HEK293 (cell line): ENCODE measurements around the gene COG3.

Source experiments
- IKZF3 ChIP-seq: fragments of 450-650 bp; IDR thresholded peaks from 2 replicates; pipeline ENCODE4 v1.5.0; 2018; ENCODE audit warnings: missing biosample characterization, mild to moderate bottlenecking, missing genetic modification characterization, moderate library complexity
- KLF1 ChIP-seq: fragments of 450-650 bp; formaldehyde crosslinking; IDR thresholded peaks from 2 replicates; pipeline ENCODE4 v1.5.1; 2016; ENCODE audit warnings: missing biosample characterization, missing genetic modification characterization
- KLF9 ChIP-seq: fragments of 450-650 bp; formaldehyde crosslinking; IDR thresholded peaks from 2 replicates; pipeline ENCODE4 v1.5.1; 2016; ENCODE audit warnings: missing biosample characterization, missing genetic modification characterization, low read depth
- MEIS1 ChIP-seq: sonication (generic); formaldehyde crosslinking; IDR thresholded peaks from 2 replicates; pipeline ENCODE4 v1.8.1; 2022; ENCODE audit warnings: missing genetic modification reagents, mild to moderate bottlenecking, borderline replicate concordance
- SALL2 ChIP-seq: fragments of 450-650 bp; formaldehyde crosslinking; IDR thresholded peaks from 2 replicates; pipeline ENCODE4 v1.5.0; 2017; ENCODE audit warnings: missing biosample characterization, mild to moderate bottlenecking, missing genetic modification characterization, borderline replicate concordance
- SCRT1 ChIP-seq: fragments of 450-650 bp; formaldehyde crosslinking; IDR thresholded peaks from 2 replicates; pipeline ENCODE4 v1.5.1; 2016; ENCODE audit warnings: missing biosample characterization, missing genetic modification characterization, borderline replicate concordance
- YY2 ChIP-seq: fragments of 450-650 bp; formaldehyde crosslinking; IDR thresholded peaks from 2 replicates; pipeline ENCODE4 v1.5.1; 2016; ENCODE audit warnings: missing biosample characterization, missing genetic modification characterization
- ZBTB8A ChIP-seq: fragments of 450-650 bp; formaldehyde crosslinking; IDR thresholded peaks from 2 replicates; pipeline ENCODE4 v1.5.1; 2016; ENCODE audit warnings: missing biosample characterization, missing genetic modification characterization
- ZFHX2 ChIP-seq: fragments of 450-650 bp; formaldehyde crosslinking; conservative IDR thresholded peaks from 2 replicates; pipeline ENCODE4 v1.5.1; 2016; ENCODE audit warnings: missing biosample characterization, missing genetic modification characterization
- ZNF140 ChIP-seq: fragments of 450-650 bp; formaldehyde crosslinking; IDR thresholded peaks from 2 replicates; pipeline ENCODE4 v1.5.1; 2016; ENCODE audit warnings: missing biosample characterization, missing genetic modification characterization
- ZNF214 ChIP-seq: fragments of 450-650 bp; formaldehyde crosslinking; IDR thresholded peaks from 2 replicates; pipeline ENCODE4 v1.5.1; 2017; ENCODE audit warnings: missing biosample characterization, mild to moderate bottlenecking, missing genetic modification characterization, borderline replicate concordance
- ZNF248 ChIP-seq: fragments of 450-650 bp; formaldehyde crosslinking; IDR thresholded peaks from 2 replicates; pipeline ENCODE4 v1.5.1; 2017; ENCODE audit warnings: missing biosample characterization, missing genetic modification characterization
- ZNF274 ChIP-seq, 2 experiments: fragments of 200-500 bp in 1 of 2; fragments of 450-650 bp in 1 of 2; sonication (Bioruptor generic) in 1 of 2; formaldehyde crosslinking in 1 of 2; IDR thresholded peaks; 2 replicates each; pipeline versions ENCODE4 v1.5.1 to v1.6.1; 2014 to 2016; ENCODE audit warnings: borderline replicate concordance in 1 of 2, inconsistent platforms in 1 of 2, low read length in 1 of 2, missing biosample characterization in 1 of 2, missing genetic modification characterization in 1 of 2
- ZNF311 ChIP-seq: fragments of 450-650 bp; formaldehyde crosslinking; IDR thresholded peaks from 2 replicates; pipeline ENCODE4 v1.5.1; 2017; ENCODE audit warnings: missing biosample characterization, missing genetic modification characterization, borderline replicate concordance
- ZNF366 ChIP-seq: fragments of 450-650 bp; formaldehyde crosslinking; conservative IDR thresholded peaks from 2 replicates; pipeline ENCODE4 v1.5.1; 2016; ENCODE audit warnings: missing biosample characterization, missing genetic modification characterization
- ZNF48 ChIP-seq: fragments of 450-650 bp; formaldehyde crosslinking; IDR thresholded peaks from 2 replicates; pipeline ENCODE4 v1.5.1; 2016; ENCODE audit warnings: missing biosample characterization, missing genetic modification characterization
- ZNF560 ChIP-seq: fragments of 450-650 bp; formaldehyde crosslinking; IDR thresholded peaks from 2 replicates; pipeline ENCODE4 v1.5.1; 2017; ENCODE audit warnings: missing biosample characterization, missing genetic modification characterization, borderline replicate concordance
- ZNF677 ChIP-seq: fragments of 450-650 bp; IDR thresholded peaks from 2 replicates; pipeline ENCODE4 v1.5.0; 2018; ENCODE audit warnings: missing biosample characterization, mild to moderate bottlenecking, missing genetic modification characterization, moderate library complexity
- ZNF843 ChIP-seq: fragments of 450-650 bp; formaldehyde crosslinking; IDR thresholded peaks from 2 replicates; pipeline ENCODE4 v1.5.1; 2016; ENCODE audit warnings: missing biosample characterization, missing genetic modification characterization
- TF ChIP-seq, protein P1 (sequence below): fragments of 450-650 bp; formaldehyde crosslinking; IDR thresholded peaks from 2 replicates; pipeline ENCODE4 v1.5.1; 2016; ENCODE audit warnings: missing biosample characterization, missing genetic modification characterization, low read depth
- TF ChIP-seq, protein P2 (sequence below): fragments of 450-650 bp; formaldehyde crosslinking; IDR thresholded peaks from 2 replicates; pipeline ENCODE4 v1.5.1; 2016; ENCODE audit warnings: missing biosample characterization, missing genetic modification characterization
- TF ChIP-seq, protein P3 (sequence below): fragments of 450-650 bp; IDR thresholded peaks from 2 replicates; pipeline ENCODE4 v1.5.1; 2018; ENCODE audit warnings: missing biosample characterization, missing genetic modification characterization
- TF ChIP-seq, protein P4 (sequence below): fragments of 450-650 bp; formaldehyde crosslinking; IDR thresholded peaks from 2 replicates; pipeline ENCODE4 v1.5.1; 2016; ENCODE audit warnings: missing biosample characterization, missing genetic modification characterization, borderline replicate concordance
- TF ChIP-seq, protein P5 (sequence below): fragments of 450-650 bp; formaldehyde crosslinking; IDR thresholded peaks from 2 replicates; pipeline ENCODE4 v1.5.1; 2016; ENCODE audit warnings: missing biosample characterization, missing genetic modification characterization, low read depth
- TF ChIP-seq, protein P6 (sequence below): fragments of 450-650 bp; formaldehyde crosslinking; IDR thresholded peaks from 2 replicates; pipeline ENCODE4 v1.5.1; 2017; ENCODE audit warnings: missing biosample characterization, missing genetic modification characterization
- TF ChIP-seq, protein P7 (sequence below): fragments of 450-650 bp; formaldehyde crosslinking; IDR thresholded peaks from 2 replicates; pipeline ENCODE4 v1.5.1; 2016; ENCODE audit warnings: missing biosample characterization, missing genetic modification characterization

COG3 gene

DNA sequence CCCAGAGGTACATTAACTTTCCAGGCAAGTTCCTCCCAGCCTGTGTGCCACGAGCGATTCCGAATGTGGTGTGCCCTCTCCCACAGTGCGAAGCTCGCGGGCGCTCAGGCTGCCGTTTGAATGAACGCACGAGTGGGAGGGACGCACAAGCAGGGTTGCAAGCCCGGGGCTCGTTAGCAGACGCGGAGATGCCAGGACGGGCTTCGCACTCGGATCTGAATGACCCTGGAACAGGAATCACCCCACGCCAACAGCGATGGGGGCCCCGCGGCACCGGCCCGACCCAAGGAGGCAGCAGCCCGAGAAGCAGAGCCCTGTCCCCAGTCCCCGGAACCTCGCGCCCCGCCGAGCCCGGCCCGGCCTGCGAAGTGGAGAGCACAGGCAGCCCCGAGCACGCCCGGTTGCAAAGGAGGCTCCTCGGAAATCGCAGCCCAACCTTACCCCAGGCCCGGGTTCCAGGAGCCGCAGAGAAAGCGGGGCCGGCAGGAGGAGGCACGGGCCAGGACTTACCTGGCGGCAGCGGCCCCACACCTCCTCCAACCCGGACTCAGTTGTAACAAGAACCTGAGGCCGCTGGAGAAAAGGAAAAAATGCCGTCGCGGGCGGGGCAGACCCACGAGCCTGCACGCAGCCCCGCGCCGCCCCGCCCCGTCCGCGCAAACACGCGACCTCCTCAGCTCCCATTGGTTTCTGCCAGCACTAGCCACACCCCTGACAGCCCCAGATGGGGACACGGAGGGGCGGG, 46.8 kb upstream of the COG3 start, which contains the start of gene SLC25A30 (continued):
- TF ChIP-seq KLF1 (tag by site-specific recombination) (no peak), ZNF274 (IDR thresholded peaks at IDR 0.05; ENCODE audit: low read length) (no peak), ZNF274 (tag by site-specific recombination; IDR thresholded peaks at IDR 0.05; ENCODE audit: borderline replicate concordance) (no peak), ZBTB8A (tag by site-specific recombination) (peak; percentile 50), ZNF560 (no peak), ZNF311 (tag by site-specific recombination) (no peak), IKZF3 (no peak), KLF9 (tag by site-specific recombination) (peak; percentile 92), ZNF140 (no peak), YY2 (no peak), ZNF366 (tag by site-specific recombination) (peak; percentile 73; the same call in 1 of the 2 replicates), ZNF248 (no peak), MEIS1 (CRISPR knock-in tag) (no peak), SALL2 (no peak), ZNF48 (tag by site-specific recombination) (no peak), ZNF677 (no peak), SCRT1 (tag by site-specific recombination) (no peak), ZNF843 (tag by site-specific recombination) (no peak), ZNF214 (no peak), ZFHX2 (tag by site-specific recombination) (peak; percentile 44)
- TF ChIP-seq, protein P1, sequence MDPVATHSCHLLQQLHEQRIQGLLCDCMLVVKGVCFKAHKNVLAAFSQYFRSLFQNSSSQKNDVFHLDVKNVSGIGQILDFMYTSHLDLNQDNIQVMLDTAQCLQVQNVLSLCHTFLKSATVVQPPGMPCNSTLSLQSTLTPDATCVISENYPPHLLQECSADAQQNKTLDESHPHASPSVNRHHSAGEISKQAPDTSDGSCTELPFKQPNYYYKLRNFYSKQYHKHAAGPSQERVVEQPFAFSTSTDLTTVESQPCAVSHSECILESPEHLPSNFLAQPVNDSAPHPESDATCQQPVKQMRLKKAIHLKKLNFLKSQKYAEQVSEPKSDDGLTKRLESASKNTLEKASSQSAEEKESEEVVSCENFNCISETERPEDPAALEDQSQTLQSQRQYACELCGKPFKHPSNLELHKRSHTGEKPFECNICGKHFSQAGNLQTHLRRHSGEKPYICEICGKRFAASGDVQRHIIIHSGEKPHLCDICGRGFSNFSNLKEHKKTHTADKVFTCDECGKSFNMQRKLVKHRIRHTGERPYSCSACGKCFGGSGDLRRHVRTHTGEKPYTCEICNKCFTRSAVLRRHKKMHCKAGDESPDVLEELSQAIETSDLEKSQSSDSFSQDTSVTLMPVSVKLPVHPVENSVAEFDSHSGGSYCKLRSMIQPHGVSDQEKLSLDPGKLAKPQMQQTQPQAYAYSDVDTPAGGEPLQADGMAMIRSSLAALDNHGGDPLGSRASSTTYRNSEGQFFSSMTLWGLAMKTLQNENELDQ, result no peak
- TF ChIP-seq, protein P2, sequence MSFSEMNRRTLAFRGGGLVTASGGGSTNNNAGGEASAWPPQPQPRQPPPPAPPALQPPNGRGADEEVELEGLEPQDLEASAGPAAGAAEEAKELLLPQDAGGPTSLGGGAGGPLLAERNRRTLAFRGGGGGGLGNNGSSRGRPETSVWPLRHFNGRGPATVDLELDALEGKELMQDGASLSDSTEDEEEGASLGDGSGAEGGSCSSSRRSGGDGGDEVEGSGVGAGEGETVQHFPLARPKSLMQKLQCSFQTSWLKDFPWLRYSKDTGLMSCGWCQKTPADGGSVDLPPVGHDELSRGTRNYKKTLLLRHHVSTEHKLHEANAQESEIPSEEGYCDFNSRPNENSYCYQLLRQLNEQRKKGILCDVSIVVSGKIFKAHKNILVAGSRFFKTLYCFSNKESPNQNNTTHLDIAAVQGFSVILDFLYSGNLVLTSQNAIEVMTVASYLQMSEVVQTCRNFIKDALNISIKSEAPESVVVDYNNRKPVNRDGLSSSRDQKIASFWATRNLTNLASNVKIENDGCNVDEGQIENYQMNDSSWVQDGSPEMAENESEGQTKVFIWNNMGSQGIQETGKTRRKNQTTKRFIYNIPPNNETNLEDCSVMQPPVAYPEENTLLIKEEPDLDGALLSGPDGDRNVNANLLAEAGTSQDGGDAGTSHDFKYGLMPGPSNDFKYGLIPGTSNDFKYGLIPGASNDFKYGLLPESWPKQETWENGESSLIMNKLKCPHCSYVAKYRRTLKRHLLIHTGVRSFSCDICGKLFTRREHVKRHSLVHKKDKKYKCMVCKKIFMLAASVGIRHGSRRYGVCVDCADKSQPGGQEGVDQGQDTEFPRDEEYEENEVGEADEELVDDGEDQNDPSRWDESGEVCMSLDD (tag by site-specific recombination), result no peak
- TF ChIP-seq, protein P3, sequence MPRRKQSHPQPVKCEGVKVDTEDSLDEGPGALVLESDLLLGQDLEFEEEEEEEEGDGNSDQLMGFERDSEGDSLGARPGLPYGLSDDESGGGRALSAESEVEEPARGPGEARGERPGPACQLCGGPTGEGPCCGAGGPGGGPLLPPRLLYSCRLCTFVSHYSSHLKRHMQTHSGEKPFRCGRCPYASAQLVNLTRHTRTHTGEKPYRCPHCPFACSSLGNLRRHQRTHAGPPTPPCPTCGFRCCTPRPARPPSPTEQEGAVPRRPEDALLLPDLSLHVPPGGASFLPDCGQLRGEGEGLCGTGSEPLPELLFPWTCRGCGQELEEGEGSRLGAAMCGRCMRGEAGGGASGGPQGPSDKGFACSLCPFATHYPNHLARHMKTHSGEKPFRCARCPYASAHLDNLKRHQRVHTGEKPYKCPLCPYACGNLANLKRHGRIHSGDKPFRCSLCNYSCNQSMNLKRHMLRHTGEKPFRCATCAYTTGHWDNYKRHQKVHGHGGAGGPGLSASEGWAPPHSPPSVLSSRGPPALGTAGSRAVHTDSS (tag by site-specific recombination), result no peak
- TF ChIP-seq, protein P4, sequence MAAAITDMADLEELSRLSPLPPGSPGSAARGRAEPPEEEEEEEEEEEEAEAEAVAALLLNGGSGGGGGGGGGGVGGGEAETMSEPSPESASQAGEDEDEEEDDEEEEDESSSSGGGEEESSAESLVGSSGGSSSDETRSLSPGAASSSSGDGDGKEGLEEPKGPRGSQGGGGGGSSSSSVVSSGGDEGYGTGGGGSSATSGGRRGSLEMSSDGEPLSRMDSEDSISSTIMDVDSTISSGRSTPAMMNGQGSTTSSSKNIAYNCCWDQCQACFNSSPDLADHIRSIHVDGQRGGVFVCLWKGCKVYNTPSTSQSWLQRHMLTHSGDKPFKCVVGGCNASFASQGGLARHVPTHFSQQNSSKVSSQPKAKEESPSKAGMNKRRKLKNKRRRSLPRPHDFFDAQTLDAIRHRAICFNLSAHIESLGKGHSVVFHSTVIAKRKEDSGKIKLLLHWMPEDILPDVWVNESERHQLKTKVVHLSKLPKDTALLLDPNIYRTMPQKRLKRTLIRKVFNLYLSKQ (tag by site-specific recombination), result no peak
- TF ChIP-seq, protein P5, sequence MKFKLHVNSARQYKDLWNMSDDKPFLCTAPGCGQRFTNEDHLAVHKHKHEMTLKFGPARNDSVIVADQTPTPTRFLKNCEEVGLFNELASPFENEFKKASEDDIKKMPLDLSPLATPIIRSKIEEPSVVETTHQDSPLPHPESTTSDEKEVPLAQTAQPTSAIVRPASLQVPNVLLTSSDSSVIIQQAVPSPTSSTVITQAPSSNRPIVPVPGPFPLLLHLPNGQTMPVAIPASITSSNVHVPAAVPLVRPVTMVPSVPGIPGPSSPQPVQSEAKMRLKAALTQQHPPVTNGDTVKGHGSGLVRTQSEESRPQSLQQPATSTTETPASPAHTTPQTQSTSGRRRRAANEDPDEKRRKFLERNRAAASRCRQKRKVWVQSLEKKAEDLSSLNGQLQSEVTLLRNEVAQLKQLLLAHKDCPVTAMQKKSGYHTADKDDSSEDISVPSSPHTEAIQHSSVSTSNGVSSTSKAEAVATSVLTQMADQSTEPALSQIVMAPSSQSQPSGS, result no peak
- TF ChIP-seq, protein P6, sequence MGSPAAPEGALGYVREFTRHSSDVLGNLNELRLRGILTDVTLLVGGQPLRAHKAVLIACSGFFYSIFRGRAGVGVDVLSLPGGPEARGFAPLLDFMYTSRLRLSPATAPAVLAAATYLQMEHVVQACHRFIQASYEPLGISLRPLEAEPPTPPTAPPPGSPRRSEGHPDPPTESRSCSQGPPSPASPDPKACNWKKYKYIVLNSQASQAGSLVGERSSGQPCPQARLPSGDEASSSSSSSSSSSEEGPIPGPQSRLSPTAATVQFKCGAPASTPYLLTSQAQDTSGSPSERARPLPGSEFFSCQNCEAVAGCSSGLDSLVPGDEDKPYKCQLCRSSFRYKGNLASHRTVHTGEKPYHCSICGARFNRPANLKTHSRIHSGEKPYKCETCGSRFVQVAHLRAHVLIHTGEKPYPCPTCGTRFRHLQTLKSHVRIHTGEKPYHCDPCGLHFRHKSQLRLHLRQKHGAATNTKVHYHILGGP (tag by site-specific recombination), result no peak
- TF ChIP-seq, protein P7, sequence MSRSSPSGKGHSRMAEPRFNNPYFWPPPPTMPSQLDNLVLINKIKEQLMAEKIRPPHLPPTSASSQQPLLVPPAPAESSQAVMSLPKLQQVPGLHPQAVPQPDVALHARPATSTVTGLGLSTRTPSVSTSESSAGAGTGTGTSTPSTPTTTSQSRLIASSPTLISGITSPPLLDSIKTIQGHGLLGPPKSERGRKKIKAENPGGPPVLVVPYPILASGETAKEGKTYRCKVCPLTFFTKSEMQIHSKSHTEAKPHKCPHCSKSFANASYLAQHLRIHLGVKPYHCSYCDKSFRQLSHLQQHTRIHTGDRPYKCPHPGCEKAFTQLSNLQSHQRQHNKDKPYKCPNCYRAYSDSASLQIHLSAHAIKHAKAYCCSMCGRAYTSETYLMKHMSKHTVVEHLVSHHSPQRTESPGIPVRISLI (tag by site-specific recombination), result no peak; the same call in 1 of the 2 replicates
